ENCODE data around the gene NLGN1.

The NLGN1 gene

GRCh38 chr3:174242311-174243041 lies 844.9 kb downstream of the NLGN1 start:
- no peak for DNase-seq

GRCh38 chr3:174243171-174243570 lies 845.6 kb downstream of the NLGN1 start:
- DNase-seq: no peak

DNA sequence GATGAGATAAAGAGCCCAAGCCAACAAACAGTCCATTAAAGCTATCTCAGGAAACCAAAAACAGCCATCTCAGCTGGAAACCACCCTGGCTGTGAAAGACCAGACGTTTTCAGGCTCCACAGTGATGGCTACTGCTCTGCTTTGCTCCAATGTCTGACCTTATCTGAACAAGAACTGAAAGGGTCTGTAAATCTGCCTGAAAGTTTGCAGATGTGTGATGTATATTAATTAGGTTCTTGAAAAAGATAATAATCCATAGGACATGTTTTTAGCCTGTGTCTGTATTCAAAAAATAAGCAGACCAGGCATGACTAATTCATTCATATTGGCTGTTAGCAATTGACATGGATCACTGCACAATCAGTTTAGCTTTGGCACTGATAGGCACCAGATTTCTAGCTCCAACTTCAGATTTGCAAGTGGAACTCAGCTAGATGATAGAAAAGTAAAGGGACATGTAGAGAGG lies 850.2 kb downstream of the NLGN1 start:
- DNase-seq: no peak

GRCh38 chr3:174251681-174252080 lies 854.1 kb downstream of the NLGN1 start:
- DNase-seq: no peak

DNA sequence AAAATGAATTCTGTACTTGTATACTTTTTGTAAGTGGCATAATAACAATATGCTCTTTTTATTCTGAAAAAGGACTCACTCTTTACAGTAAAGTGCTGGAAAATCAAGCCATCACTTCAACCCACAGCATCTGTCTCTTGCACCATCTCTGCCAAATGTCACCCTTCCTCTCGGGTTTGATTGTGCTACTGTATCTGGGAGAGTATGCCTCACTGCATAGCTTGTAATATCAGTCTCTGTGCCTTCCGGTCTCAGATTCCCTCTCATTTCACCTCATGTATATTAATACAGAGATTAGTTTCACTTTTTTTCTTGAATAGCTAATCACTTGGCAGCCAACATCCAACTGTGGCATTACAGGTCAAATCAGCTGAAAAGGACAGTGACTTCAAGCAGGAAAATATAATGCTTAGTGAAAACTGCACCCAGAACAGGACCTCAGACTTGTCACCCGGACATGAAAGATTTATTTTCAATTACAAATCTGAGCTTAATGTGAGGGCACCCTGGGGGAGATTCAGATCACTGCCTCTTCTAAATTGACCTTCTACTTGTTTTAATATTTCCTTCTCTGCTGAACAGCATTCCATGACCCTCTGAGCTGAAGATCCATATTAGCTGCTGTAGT lies 855.8 kb downstream of the NLGN1 start:
- DNase-seq: no peak

- no peak for DNase-seq
Observed at GRCh38 chr3:174253940-174254339, 856.4 kb downstream of the NLGN1 start.

DNA sequence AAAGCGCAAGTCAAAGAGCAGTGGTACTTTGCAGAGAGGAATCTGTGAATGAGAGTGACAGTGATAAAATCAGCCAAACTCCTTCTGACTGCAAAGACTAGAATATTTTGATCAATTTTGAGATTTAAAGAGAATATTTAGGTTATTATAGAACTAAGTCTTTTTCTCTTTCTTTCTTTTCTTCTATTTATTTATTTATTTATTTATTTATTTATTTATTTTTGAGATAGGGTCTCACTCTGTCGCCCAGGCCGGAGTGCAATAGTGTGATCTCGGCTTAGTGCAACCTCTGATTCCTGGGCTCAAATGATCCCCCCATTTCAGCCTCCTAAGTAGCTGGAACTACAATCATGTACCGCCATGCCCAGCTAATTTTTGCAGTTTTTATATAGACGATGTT lies 857.9 kb downstream of the NLGN1 start:
- DNase-seq: no peak

DNA sequence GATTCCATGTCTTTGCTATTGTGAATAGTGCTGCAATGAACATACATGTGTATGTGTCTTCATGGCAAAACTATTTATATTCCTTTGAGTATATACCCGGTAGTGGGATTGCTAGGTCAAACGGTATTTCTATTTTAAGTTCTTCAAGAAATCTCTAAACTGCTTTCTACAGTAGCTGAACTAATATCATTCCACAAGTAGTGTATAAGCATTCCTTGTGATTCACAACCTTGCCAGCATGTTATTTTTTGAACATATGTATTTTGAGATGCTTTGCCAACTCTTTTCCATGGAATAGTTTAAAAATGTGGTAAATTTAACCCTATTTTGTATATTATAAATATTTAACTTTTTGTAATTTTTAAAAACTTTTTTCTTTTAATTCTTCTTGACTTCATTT lies 868.9 kb downstream of the NLGN1 start:
- DNase-seq: no peak

GRCh38 chr3:174268061-174268460 lies 870.5 kb downstream of the NLGN1 start:
- no peak for DNase-seq

DNA sequence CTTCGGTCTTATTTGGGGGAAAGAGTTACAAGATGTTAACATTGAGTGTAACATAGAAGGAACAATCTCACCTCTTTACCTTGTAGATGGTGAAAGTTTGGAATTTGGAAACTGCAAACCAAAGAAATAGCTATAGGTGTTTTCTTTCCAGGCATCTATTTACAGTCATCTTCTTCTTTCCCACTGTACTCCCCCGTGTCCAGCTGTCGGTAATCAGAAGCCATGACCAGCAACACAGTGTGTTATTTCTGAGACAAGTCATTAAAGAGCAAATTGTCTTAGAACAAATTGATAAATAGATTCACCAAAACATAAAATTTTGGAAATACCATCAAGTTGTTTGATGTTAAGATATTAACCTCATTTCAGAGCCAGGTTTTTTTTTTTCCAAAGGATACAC lies 871.0 kb downstream of the NLGN1 start:
- DNase-seq: no peak

DNA sequence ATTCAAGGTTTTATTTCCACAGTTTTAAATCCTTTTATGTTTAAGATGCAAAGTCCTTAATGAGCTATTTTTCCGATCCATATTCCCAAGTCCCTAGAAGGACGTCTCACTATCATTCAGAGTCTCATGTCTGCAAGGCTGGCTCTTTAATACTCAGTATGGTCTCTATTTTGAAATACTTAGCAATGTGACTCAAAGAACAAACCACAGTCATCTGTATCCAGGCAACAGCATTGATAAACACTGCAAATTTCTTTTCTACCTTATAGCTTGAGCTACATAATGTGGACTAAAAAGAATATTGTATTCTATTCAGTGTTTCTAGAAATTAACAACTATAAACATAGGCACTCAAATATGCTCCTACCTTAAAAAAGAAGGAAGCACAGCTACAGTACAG lies 873.3 kb downstream of the NLGN1 start:
- no peak for DNase-seq

- DNase-seq: no peak
Observed at GRCh38 chr3:174275336-174275735, 877.8 kb downstream of the NLGN1 start.

DNA sequence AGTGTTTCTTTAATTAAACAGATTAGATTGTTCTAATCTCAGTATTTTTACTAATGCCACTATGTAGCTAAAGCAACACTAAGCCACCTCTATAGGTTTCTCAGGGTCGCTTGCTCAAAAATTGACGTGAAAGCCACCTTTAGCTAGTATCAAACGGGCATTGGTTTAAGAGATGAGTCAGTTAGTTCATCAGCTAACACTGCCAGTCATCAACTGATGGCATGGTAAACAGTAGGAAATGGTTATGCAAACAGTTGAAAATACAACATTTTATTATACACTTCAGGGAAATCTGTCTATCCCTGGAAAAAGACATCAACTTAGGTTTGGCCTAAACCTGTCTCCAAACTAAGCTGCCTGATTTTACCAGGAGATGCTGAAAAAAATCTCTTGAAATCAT lies 879.3 kb downstream of the NLGN1 start:
- DNase-seq: no peak

DNA sequence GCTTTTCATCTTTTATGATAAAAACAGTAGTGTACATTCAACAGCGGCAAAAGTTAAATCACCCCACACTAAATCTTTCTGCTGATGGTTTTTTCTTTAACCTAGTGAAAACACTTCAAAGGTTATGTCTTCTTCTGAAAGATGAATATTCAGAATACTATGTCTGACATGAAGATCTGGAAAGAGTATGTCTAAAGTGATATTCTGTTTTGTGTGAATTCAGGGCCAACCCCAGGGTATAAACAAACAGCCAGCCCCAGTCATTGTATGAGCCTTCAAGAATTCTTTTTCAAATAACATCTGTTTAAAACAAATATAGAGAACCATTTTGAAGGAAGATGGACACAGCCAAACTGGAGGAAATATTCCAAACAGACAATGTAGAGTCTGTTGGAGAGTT lies 880.5 kb downstream of the NLGN1 start:
- DNase-seq: no peak

GRCh38 chr3:174280186-174280585 lies 882.6 kb downstream of the NLGN1 start:
- DNase-seq: no peak

- no peak for DNase-seq
Observed at GRCh38 chr3:174285242-174285864, 887.8 kb downstream of the NLGN1 start.

DNA sequence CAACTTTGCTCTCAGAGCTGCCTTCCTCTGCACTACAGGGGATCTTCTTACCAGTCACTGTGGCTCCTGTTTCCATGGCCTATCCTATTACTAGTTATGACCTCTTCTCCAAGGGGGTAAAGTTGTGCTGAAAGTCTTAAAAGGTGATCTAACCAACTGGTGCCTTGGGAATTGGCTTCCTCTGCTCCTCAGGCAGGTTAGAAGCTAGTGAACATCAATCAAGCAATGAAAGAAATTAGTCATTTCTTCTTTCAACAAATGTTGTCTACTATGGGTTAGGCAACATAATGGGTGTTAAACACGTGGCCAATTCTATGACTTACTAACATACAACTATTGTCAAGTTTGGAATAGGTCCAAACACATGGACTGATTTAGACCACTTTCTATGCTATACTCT lies 890.2 kb downstream of the NLGN1 start:
- DNase-seq: no peak

DNA sequence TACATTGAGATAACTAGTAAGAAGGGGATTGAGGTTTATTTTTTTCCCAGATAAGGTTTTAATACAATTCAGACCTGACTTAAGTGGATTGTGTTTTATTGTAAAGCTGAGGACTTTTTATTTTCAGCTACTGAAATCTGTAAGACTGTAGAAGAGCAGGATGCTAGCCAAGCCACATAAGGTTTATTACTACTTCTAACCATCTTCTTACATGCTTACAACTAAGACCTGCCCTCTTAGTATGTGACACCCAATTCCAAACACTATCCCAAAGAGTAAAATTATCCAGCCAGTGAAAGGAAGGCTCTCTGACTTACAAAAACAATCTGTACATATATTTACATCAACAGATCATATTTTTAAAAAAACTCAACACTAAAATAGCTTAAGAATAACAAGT lies 897.1 kb downstream of the NLGN1 start:
- no peak for DNase-seq

- no peak for DNase-seq
Observed at GRCh38 chr3:174295306-174296092, 898.0 kb downstream of the NLGN1 start.

DNA sequence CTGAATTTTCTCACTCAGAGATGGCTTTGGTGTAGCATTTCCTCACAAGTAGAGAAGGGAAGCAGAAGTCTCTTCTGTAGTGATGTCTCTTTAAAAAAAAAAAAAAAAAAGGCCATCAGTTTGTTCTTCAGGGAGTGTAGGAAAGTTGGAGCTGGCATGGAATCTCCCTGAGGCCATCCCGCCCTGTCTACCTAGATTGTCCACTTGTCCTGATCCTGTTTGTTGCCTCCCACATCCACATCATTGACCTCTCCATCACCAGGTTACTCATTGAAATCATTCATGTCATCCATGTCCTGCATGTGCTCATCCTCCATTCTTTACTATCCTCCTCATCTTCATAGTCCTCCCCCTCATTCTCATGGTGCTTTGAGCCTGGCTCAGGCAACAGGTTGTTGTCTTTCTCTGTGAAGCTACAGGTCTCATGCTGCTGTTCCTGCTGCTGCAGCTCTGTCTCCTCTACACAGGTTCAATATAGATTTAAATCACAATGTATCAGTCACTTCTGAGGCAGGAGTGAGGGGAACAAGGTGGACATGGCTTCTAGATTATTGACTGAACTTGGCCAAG lies 905.3 kb downstream of the NLGN1 start:
- DNase-seq: no peak

DNA sequence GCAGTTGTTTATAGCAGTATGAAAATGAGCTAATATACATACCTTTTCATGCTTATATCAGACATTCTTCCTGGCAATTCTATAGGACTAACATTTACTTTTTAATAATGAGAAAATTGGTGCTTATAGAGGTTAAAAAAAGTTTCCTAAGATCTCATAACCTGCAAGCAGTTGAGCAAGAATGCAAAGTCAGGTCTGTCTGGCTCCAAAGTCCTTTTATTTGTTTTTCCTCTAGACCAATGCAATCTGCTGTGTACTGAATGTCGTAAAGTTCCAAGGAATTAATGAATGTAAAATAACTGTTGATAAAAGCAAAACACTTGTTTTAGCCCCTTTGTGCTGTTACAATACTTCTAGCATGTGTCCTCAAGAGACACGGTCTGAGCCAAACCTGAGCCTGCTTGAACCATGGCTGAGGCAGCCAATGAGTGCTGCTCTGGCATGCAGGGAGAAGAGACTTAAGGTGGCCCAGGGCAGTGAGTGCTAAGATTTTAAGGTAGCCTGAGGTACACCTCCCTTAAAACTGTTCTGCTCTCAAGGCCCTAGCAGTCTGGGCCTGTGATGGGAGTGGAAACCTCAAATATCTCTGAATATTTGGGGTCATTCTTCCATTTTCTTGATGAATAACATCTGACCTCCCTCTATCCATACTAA lies 906.5 kb downstream of the NLGN1 start:
- DNase-seq: no peak

DNA sequence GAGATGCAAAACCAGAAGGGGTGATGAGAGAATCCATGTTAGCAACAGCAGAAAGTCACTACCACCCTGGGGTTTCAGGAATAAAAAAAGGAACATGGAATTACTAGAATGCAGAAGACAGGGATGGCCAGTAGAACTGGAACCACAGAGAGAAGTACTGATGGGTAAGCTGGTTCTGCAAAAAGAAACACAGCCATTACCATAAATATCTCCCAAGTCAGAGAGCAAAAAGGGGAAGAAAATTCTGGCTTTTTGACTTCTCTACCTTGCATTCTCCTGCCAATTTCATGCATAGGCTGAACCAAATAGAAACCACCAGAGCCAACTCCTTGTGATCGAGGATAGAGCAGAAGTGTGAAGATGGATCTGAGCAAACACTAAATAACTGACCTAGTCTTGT lies 911.2 kb downstream of the NLGN1 start:
- no peak for DNase-seq
